Neural cell (in vitro differentiated cells): ENCODE measurements around the gene RBM34.

Source experiments
- CTCF ChIP-seq: fragments of 450-650 bp; IDR thresholded peaks from 2 replicates; pipeline ENCODE4 v1.5.1; 2014; ENCODE audit warnings: antibody characterized with exemption, mild to moderate bottlenecking, moderate library complexity; ENCODE audit not compliant: poor library complexity, severe bottlenecking
- EP300 ChIP-seq: fragments of 450-650 bp; conservative IDR thresholded peaks from 2 replicates; pipeline ENCODE4 v1.6.1; 2014; ENCODE audit warnings: antibody characterized with exemption, mild to moderate bottlenecking, moderate library complexity; ENCODE audit not compliant: poor library complexity, severe bottlenecking
- EZH2 ChIP-seq: fragments of 200-600, 300-800 bp; shearing (Covaris generic), sonication (generic); IDR thresholded peaks from 2 replicates; pipeline ENCODE4 v1.6.1; 2014; ENCODE audit warnings: antibody characterized with exemption, low read length, borderline replicate concordance, mild to moderate bottlenecking; ENCODE audit not compliant: insufficient read depth, poor library complexity, severe bottlenecking
- POLR2AphosphoS5 ChIP-seq: IDR thresholded peaks from 2 replicates; pipeline ENCODE4 v1.6.1; 2012
- TAF1 ChIP-seq: IDR thresholded peaks from 2 replicates; pipeline ENCODE4 v1.6.1; 2012; ENCODE audit warnings: low read depth

DNA sequence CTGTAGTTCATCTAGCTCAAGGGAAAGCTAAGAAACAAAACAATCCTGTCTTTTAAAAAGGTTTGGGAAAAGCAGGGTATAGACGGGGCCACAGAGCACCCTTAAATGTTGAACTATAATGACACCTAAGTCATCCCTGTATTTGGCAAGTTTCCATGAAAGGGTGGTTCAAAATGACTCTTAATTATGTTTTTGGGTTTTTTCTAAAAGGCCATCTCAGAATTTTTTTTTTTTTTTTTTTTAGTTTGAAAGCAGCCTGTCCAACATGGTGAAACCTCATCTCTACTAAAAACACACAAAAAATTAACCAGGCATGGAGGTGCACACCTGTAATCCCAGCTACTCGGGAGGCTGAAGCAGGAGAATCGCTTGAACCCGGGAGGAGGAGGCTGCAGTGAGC, 54.6 kb downstream of the RBM34 start:
- no peak for TF ChIP-seq CTCF
- TF ChIP-seq TAF1 = no peak
- TF ChIP-seq POLR2AphosphoS5 = no peak
- TF ChIP-seq EZH2 = no peak
- no peak for TF ChIP-seq EP300
